GM23248 (cell line): ENCODE data around the gene AP1M2. TPM values are rescaled to one million over a fixed set of nuclear protein-coding genes. Genes with fewer than 3 reads are reported as not detected.
A peak's percentile ranks its signal among the peaks of the same experiment; 100 is the strongest.

Source experiments
- DNase-seq: peaks from one replicate; pipeline ENCODE4 v3.0.0-alpha.2; 2015
- H2AFZ ChIP-seq: fragments of 200-600 bp; sonication (generic); 2 replicates; pipeline ENCODE4 v1.6.1; 2016; ENCODE audit warnings: antibody characterized with exemption
- H3F3A ChIP-seq: fragments of 200-600 bp; sonication (generic); 2 replicates; pipeline ENCODE4 v1.6.1; 2016; ENCODE audit warnings: mild to moderate bottlenecking, antibody characterized with exemption, mixed run types; ENCODE audit not compliant: insufficient read depth
- H3K27ac ChIP-seq: fragments of 200-600 bp; sonication (generic); 2 replicates; pipeline ENCODE4 v1.5.1; 2016; ENCODE audit warnings: mild to moderate bottlenecking
- H3K27me3 ChIP-seq: fragments of 200-600 bp; sonication (generic); replicated peaks from 2 replicates; pipeline ENCODE4 v1.6.1; 2016; ENCODE audit warnings: mild to moderate bottlenecking; ENCODE audit not compliant: insufficient read depth
- H3K36me3 ChIP-seq: fragments of 200-600 bp; sonication (generic); 2 replicates; pipeline ENCODE4 v1.6.1; 2016; ENCODE audit warnings: low read depth, mild to moderate bottlenecking
- H3K4me1 ChIP-seq: fragments of 200-600 bp; sonication (generic); 2 replicates; pipeline ENCODE4 v1.6.1; 2016; ENCODE audit warnings: mild to moderate bottlenecking; ENCODE audit not compliant: insufficient read depth
- H3K4me2 ChIP-seq: fragments of 200-600 bp; sonication (generic); one replicate; pipeline ENCODE4 v1.6.1; 2016; ENCODE audit warnings: mild to moderate bottlenecking; ENCODE audit not compliant: unreplicated experiment
- H3K4me3 ChIP-seq: fragments of 200-600 bp; sonication (generic); 2 replicates; pipeline ENCODE4 v1.5.1; 2016; ENCODE audit warnings: mild to moderate bottlenecking
- H3K79me2 ChIP-seq: fragments of 200-600 bp; sonication (generic); 2 replicates; pipeline ENCODE4 v1.6.1; 2016; ENCODE audit warnings: mild to moderate bottlenecking; ENCODE audit not compliant: insufficient read depth
- H3K9ac ChIP-seq: fragments of 200-600 bp; sonication (generic); 2 replicates; pipeline ENCODE4 v1.6.1; 2016; ENCODE audit warnings: mild to moderate bottlenecking
- H3K9me2 ChIP-seq: fragments of 200-600 bp; sonication (generic); 2 replicates; pipeline ENCODE4 v1.6.1; 2016; ENCODE audit warnings: mixed run types, mild to moderate bottlenecking, moderate library complexity; ENCODE audit not compliant: insufficient read depth
- H3K9me3 ChIP-seq: fragments of 200-600 bp; sonication (generic); one replicate; pipeline ENCODE4 v1.6.1; 2017; ENCODE audit warnings: low read depth
- H4K20me1 ChIP-seq: fragments of 200-600 bp; sonication (generic); 2 replicates; pipeline ENCODE4 v1.6.0; 2016; ENCODE audit not compliant: insufficient read depth
- EZH2 ChIP-seq: fragments of 200-600 bp; sonication (generic); IDR thresholded peaks from 2 replicates; pipeline ENCODE4 v1.6.1; 2018; ENCODE audit warnings: antibody characterized with exemption, mild to moderate bottlenecking; ENCODE audit not compliant: insufficient read depth, poor library complexity, severe bottlenecking
- EZH2phosphoT487 ChIP-seq: fragments of 200-600 bp; sonication (generic); IDR thresholded peaks from 2 replicates; pipeline ENCODE4 v1.6.1; 2018; ENCODE audit warnings: antibody characterized with exemption, moderate library complexity, mild to moderate bottlenecking, low read depth; ENCODE audit not compliant: insufficient read depth
- WGBS, 2 experiments: methylation state at CpG; one replicate each; pipeline ENCODE4 v1.1.6; 2015 to 2017; ENCODE audit warnings: low lambda C conversion rate in 2 of 2, low coverage in 1 of 2; ENCODE audit errors: missing lambda C conversion rate in 2 of 2; 5-methylcytosine and 5-hydroxymethylcytosine counted together
- in situ Hi-C: fragments of 300-500 bp; cut with MboI; formaldehyde crosslinking; loops from 2 replicates; pipeline ENCODE4 v1.15.0; 2020
- polyA plus RNA-seq: library from polyadenylated mRNA; unstranded; fragments of >200 nt; fragmentation: Nextera tagmentation; extraction: Ambion mirVana; gene quantifications from 2 replicates; pipeline ENCODE4 v1.2.1, GENCODE V29; 2016
- total RNA-seq: library from RNA; depleted of rRNA; stranded (reverse); fragments of >200 nt; shearing (Covaris generic); gene quantifications from 2 replicates; pipeline ENCODE4 v1.2.3, GENCODE V29; 2014

AP1M2 gene
- total and polyA plus RNA-seq, 2 experiments from 2014 or later = not detected

GRCh38 chr19:10631874-10632273 is 44.8 kb upstream of the AP1M2 start:
- H3K9ac ChIP-seq = no peak overlapping the region
- no peak overlapping the region for H3K4me3 ChIP-seq
- 87 to 89% methylated on average over 14 of the region's 14 CpGs for WGBS, 2 experiments
- in situ Hi-C loops = no loop called here
- H3K27me3 ChIP-seq = no peaks in the 10 kb centered on the region
- no peaks in the 10 kb centered on the region for H3K9me2 ChIP-seq
- H3K4me2 ChIP-seq = no peak overlapping the region
- no peaks in the 10 kb centered on the region for H3K36me3 ChIP-seq
- no peak for DNase-seq
- H4K20me1 ChIP-seq = no peaks in the 10 kb centered on the region
- no peaks in the 10 kb centered on the region for H3K79me2 ChIP-seq
- H2AFZ ChIP-seq = no peak overlapping the region
- no peaks in the 10 kb centered on the region for H3F3A ChIP-seq
- H3K9me3 ChIP-seq = no peaks in the 10 kb centered on the region
- no peak for TF ChIP-seq EZH2
- TF ChIP-seq EZH2phosphoT487 = no peak
- no peak overlapping the region for H3K27ac ChIP-seq
- no peaks in the 10 kb centered on the region for H3K4me1 ChIP-seq

- no peaks in the 10 kb centered on the region for H3K9me2 ChIP-seq
- DNase-seq = no peak
- TF ChIP-seq EZH2 (no peak), EZH2phosphoT487 (no peak)
- WGBS, 2 experiments = 22 to 53% methylated on average over 3 to 9 of the region's 10 CpGs
- no peaks in the 10 kb centered on the region for H3K4me1 ChIP-seq
- H3K4me2 ChIP-seq = peak overlapping the region; percentile 79
- no peaks in the 10 kb centered on the region for H3K9me3 ChIP-seq
- peak overlapping the region; percentile 69 for H3K4me3 ChIP-seq
- no peaks in the 10 kb centered on the region for H3F3A ChIP-seq
- H3K27ac ChIP-seq = no peak overlapping the region
- H3K36me3 ChIP-seq = no peaks in the 10 kb centered on the region
- no peaks in the 10 kb centered on the region for H3K27me3 ChIP-seq
- peak overlapping the region; percentile 71 for H2AFZ ChIP-seq
- H3K9ac ChIP-seq = peak overlapping the region; percentile 73
- in situ Hi-C loops = no loop called here
- H3K79me2 ChIP-seq = no peaks in the 10 kb centered on the region
- no peaks in the 10 kb centered on the region for H4K20me1 ChIP-seq
These were observed 38.6 kb upstream of the AP1M2 start for GRCh38 chr19:10625762-10626138.

GRCh38 chr19:10625003-10625761 is 38.1 kb upstream of the AP1M2 start, which contains the start of gene SLC44A2:
TSS of gene SLC44A2 (plus strand) at chr19:10625553. CDS start at chr19:10625634, 81 bp downstream.
- WGBS, 2 experiments = 1 to 3% methylated on average over 13 to 48 of the region's 53 CpGs
- Histone ChIP-seq H3K4me3 (peak within 1 kb of the TSS; percentile 69), H3K9me3 (no peaks in the 10 kb centered on the region), H3K36me3 (no peaks in the 10 kb centered on the region), H3K27me3 (no peaks in the 10 kb centered on the region), H2AFZ (peak within 1 kb of the TSS; percentile 71), H3K79me2 (no peaks in the 10 kb centered on the region), H4K20me1 (no peaks in the 10 kb centered on the region), H3K4me1 (no peaks in the 10 kb centered on the region), H3K27ac (no peak within 1 kb of the TSS), H3K4me2 (peak within 1 kb of the TSS; percentile 79), H3K9ac (peak within 1 kb of the TSS; percentile 73), H3F3A (no peaks in the 10 kb centered on the region), H3K9me2 (no peaks in the 10 kb centered on the region)
- TF ChIP-seq EZH2phosphoT487 (no peak), EZH2 (no peak)
- in situ Hi-C loops = no loop called here
- DNase-seq = peak; percentile 86

- no peaks in the 10 kb centered on the region for H3K9me2 ChIP-seq
- in situ Hi-C loops = no loop called here
- no peaks in the 10 kb centered on the region for H3F3A ChIP-seq
- H3K27ac ChIP-seq = no peak overlapping the region
- no peaks in the 10 kb centered on the region for H3K4me1 ChIP-seq
- peak overlapping the region; percentile 69; the same call in 1 of the 2 replicates for H3K4me3 ChIP-seq
- no peaks in the 10 kb centered on the region for H4K20me1 ChIP-seq
- no peak overlapping the region for H3K4me2 ChIP-seq
- DNase-seq = no peak
- WGBS, 2 experiments = 59 to 64% methylated on average over 6 of the region's 6 CpGs
- H2AFZ ChIP-seq = no peak overlapping the region
- H3K9me3 ChIP-seq = no peaks in the 10 kb centered on the region
- no peaks in the 10 kb centered on the region for H3K36me3 ChIP-seq
- H3K9ac ChIP-seq = 0 out of 2 replicates have a peak overlapping the region, but pooled peaks have one; percentile 73
- H3K27me3 ChIP-seq = no peaks in the 10 kb centered on the region
- TF ChIP-seq EZH2phosphoT487 = no peak
- TF ChIP-seq EZH2 = no peak
- no peaks in the 10 kb centered on the region for H3K79me2 ChIP-seq
These were observed 37.5 kb upstream of the AP1M2 start for GRCh38 chr19:10624585-10624984.
